HG03565 (cell line): ENCODE data around the gene CSNK1A1.
A peak's percentile ranks its signal among the peaks of the same experiment; 100 is the strongest.

Experiments
- ATAC-seq: cut with Tn5 transposase; IDR thresholded peaks from one replicate; pipeline ENCODE4 v1.9.1; 2021; ENCODE audit warnings: mild to moderate bottlenecking, moderate library complexity; ENCODE audit not compliant: unreplicated experiment

The CSNK1A1 gene

GRCh38 chr5:149443210-149443609 is 108.0 kb downstream of the CSNK1A1 start:
- no peak for ATAC-seq

GRCh38 chr5:149442563-149443182 is 108.6 kb downstream of the CSNK1A1 start:
- peak; percentile 51 for ATAC-seq
